OCI-M1 (cell line): ENCODE results near the gene SPOP.
"Not testable (repeated sequence)": the region's sequence is repeated elsewhere in the genome, so short reads cannot be mapped to it uniquely, and the experiment has no call there.

ENCODE experiments used
- DNase-seq: peaks from one replicate; lab custom pipeline; 2025; lab: John Stamatoyannopoulos, UW

The SPOP gene

DNA sequence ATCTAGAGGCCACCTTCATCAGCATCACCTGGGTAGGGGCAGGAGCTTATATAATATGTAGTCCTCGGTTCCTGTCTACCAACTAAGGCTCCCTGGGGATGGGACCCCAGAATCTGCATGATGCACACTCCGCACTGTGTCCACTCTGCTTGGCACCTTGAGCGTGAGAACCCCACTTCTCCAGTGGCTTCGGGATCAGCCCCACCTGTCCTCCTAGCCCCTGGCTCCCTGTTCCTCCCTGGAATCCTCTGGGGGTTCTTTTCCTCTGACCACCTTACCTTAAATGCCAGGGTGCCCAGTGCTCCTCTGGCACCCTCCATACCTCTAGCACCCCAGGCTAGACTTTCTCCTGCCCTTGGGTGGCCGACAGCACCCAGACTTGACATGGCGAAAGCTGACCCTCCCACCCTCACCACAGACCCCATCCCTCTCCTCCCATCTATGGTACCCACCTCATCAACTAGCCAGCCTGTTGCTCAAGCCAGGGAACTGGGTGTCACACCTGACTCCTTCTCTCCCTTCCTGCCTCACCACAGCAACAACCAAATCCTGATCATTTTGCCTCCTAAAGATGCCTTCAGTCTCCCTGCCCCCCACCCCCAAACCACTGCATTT lies 105.0 kb downstream of the SPOP start:
- no peak for DNase-seq

DNA sequence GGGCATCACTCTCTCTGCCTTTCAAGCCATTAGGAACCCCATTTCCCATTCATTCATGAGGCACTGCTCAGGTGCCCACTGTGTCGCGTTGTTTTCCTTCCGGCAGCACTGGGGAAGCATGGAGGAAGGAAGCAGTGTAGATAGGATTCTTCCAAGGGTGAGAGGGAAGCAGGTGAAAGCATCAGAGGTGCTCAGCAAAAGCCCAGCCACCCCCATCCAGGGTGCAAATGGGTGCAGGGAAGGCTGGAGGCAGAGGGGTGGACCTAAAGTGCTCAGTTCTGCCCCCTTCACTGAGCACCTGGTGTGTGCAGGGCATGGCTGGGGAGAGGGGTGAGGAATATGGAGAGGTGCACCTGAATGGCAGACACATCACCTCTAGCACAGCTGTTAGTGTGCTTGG lies 105.7 kb downstream of the SPOP start:
- no peak for DNase-seq

- DNase-seq, result no peak
Observed at GRCh38 chr17:49571764-49572163, 106.1 kb downstream of the SPOP start.

GRCh38 chr17:49571283-49571682 lies 106.6 kb downstream of the SPOP start:
- no peak for DNase-seq

DNA sequence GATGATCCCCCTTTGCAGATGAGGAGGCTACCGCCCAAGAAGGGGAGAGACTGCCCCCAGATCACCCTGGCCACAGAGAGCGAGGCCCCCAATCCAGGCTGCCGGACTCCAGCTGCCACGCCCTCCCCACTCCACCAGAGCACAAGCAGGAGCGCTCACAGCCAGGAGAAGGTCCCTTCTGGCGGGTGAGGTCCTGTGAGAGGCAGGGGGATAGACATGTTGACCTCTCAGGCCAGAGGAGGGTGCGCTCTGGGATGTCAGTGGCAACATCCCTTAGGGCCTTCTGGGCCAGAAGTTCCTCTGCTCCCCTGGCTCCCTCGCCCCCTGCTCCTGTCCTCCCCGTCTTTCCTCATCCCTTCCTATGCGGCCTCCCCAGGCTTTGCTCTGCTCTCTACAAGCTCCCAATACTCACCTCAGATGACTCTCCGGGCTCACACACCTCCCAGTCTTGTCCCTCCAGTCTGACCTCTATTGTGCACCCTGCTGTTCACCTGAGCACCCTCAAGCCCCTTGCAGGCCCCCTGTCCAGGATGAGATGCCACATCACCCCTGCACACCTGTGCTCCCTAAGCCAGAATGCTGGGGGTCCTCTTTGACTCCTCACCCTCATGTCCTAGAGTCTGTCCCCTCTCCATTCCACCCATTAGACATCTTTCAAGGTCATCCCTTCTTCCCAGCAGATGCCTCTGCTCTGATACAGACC lies 107.2 kb downstream of the SPOP start:
- DNase-seq, result no peak

DNA sequence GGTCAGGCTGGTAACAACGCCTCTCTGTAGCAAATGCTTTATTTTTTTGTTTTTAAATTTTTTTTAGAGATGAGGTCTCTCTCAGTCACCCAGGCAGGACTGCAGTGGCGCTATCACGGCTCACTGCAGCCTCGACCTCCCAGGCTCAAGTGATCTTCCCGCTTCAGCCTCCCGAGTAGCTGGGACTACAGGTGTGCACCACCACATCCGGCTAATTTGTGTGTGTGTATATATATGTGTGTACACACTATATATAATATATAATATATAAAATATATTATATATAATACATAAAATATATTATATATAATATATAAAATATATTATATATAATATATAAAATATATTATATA lies 109.2 kb downstream of the SPOP start:
- not testable (repeated sequence) for DNase-seq

DNA sequence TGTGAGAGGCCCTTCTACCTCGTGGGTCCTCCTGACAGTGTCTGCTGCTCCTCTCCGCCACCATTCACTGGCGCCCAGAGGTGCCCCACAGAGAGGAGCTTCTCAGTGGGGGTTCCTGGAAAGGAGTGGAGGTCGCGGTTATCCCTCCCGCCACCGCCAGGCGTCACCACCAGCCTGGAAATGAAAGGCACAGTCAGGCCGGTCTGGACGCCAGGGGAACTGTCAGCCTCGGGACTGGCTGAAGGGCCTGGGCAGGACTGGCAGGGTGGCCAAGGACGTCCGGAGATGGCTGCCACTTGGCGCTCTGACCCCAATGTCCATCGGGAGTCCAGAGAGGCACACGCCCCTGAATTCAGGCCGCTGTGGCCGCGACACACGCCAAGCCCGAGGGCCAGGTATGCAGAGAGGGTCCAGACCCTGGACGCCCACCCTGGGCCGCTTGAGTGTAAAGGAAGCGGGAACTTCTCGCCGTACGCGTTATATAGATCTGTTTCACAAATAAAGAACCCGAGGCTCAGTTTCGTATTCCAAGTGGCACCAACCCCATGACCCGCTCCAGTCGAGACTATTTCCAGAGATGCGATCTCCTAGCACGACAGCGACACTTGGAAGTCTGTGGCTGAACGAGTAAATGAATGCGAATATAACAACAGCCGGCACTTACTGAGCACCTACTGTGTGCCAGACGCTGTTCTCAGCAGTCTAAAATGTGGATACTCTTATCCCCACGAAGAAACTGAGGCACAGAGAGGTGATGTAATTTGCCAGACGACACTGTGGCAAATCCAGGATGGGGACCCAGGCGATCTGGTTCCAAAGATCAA lies 109.8 kb downstream of the SPOP start:
- DNase-seq, result peak; percentile 91

DNA sequence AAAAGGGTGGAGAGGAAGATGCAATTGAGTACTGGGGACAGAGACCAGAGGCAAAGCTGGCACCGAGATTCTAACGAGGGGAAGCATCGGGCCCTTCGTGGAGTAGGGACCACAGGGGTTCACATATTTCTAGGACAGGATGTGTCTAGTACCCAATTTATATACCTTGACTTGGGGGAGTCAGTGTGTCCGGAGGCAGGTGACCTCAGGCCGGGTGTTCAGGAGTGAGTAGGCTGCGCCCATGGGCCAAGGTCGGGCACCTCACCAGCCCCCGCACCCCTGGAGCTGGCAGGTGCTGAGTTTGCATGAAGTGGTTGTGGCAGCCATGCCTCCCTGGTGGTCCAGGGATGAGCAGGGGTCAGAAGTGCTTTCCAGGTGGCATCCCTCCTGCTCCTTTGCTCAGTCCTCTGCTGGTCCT lies 110.8 kb downstream of the SPOP start:
- no peak for DNase-seq

GRCh38 chr17:49566668-49567071 lies 111.2 kb downstream of the SPOP start:
- no peak for DNase-seq

- no peak for DNase-seq
Observed at GRCh38 chr17:49565948-49566491, 111.9 kb downstream of the SPOP start.

DNA sequence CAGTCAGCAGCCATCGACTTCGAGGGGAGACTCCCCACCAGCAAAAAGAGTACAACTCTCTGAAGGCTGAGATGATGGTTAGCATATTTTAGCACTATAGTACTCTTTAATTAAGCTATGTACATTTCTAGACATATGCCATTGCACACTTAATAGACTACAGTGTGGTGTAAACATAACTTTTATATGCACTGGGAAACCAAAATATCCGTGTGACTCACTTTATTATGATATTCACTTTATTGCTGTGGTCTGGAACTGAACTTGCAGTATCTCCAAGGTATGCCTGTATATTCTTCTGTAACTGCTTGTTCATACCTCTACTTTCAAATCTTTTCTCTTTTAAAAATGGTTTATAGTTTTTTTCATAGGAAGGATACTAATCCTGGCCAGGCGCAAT lies 113.3 kb downstream of the SPOP start:
- DNase-seq, result no peak

DNA sequence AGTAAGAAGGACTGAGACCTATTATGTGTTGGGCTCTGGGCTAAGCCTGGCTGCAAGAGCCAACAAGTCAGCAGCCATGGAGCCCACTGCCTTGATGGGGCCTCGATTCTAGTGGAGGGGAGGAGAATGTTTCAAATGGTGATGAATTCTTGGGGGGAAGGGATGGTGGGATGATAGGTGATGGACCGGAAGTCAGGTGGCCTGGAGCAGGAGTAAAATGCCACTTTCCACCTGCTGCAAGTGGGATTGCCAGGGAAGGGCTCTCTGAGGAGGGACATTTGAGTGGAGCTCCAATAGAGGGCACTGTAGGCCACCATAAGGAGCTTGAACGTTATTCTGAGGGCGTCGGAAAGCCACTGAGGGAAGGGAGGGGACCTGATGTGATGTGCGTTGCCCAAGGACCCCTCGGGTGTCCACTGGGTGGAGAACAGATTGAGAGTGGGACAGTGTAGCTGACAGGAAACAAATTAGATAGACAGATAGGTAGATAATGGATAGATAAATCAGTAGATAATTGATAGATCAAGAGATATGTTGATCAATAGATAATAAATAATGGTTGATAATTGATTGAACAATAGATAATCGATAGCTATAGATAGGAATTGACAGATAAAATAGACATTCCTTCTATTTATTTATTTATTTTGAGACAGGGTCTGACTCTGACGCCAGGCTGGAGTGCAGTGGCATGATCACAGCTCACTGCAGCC lies 120.4 kb downstream of the SPOP start:
- DNase-seq, result peak; percentile 72

DNA sequence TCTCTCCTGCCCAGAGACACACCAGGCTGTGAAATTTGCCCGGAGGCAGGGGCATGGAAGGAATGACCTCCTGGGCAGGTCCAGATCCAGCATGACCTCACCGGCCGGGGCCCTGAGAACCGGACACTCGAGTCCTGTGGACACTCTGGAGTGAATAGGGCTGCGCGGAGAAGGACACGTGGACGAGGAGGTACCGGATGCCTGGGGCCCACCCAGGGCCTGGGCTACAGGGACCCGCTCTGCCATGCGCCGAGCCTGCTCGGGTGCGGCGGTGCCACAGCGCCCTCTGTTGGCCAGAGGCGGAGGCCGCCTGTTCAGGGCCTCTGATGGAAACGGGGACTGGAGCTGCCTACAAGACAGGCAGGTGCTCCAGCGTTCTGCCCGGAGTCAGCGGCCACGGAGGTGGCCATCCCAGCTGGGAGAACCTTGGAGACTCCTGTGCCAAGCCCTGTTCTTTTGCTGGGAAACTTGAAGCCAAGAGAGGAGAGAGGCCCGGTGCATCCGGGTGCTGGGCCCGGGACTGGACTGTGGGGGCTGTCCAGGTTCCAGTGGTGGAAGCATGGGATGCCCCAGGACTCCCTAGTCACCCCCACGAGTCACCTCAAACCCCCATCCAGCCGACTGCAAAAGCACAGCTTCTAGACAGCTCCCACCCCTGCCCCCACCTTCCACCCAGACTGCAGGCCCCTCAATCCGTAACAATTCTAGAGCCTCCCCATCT lies 121.5 kb downstream of the SPOP start:
- DNase-seq, result peak; percentile 84

GRCh38 chr17:49555495-49556222 lies 122.2 kb downstream of the SPOP start:
- DNase-seq, result no peak

DNA sequence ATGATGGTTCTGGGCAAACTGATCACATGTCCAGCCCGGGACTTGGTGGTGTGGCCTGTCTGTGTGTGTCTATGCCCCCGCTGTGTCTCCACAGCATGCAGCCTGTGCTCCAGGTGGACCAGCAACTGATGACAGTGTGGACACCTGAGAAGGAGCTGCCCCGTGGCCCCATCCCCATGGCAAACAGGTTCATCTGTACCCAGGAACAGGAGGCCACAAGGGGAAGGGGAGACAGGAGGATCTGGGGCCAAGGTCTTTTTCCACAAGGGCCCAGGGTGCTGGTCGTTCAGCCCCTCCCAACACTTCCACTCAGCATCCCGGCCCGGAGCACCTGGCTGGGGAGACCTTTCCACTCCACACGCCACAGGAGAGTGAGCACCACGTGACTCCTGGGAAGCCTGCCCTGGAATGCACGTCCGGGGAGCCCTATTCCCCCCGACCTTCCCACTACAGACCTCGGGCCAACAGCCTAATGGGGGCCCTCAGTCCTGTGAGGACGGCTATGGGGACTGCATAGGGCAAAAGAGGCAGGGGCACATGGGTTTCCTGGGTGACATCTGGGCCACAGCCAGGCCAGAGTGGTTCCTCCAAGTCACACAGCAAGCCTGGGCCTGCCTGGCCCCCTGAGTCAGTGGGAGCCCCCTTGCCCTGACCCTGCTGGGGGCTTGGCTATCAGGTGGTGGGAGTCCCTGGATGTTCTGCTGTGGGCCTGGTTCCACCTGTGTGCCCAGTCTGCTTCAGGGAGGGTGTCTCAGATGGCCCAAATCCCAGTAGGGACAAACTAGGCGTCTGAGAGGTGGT lies 123.0 kb downstream of the SPOP start:
- no peak for DNase-seq

GRCh38 chr17:49553676-49554335 lies 124.1 kb downstream of the SPOP start:
- no peak for DNase-seq

- DNase-seq, result no peak
Observed at GRCh38 chr17:49552070-49552751, 125.7 kb downstream of the SPOP start.

DNA sequence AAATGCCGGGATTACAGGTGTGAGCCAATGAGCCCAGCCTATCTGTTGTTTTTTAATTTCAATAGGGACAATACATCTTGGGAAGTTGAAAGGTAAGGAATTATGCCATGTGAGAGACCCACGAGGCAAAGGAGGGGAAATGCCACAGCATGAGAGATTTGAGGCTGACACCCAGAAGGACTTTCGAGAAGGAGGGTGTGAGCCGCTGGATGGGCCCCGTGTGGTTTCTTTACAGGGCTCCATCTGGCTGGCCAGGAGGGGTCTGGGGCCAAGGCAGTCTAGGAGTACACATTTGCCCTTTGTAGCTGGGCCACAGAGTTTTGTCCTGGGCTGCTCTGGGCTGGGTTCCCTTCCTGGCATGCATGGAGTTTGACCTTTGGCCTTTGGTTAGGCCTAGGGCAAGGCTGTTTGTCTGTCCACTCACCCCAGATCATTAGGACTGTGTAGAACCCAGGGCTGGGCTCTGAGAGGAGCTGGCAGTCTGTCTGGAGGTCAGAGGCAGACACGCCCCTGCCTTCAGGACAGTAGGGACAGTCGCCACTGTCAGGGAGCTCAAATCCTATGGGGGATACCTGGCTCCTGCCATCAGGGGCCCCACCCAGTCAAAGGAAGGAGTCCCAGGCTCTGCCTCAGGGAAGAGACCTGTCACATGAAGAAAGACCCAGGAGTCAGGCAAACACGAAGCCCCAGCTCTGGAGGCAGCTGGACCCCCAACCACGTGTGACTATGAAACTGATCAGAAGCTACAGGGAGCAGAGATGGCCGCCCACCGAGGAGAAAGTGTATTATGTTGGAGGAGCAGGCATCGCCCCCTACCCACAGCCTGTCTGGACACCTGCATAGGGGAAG lies 126.5 kb downstream of the SPOP start:
- no peak for DNase-seq
